ENCODE data around the gene NIF3L1.

The NIF3L1 gene

GRCh38 chr2:200888704-200889625 is at the start of gene NIF3L1, which contains the start of gene PPIL3:
Gene NIF3L1 (plus strand): TSS chr2:200889371. CDS start chr2:200891944, 2,573 bp downstream.
Gene PPIL3 (minus strand): TSS chr2:200889077. CDS start chr2:200887615, 1,462 bp downstream.
- DNase-seq (ENCODE audit: low spot score): peak; percentile 92

- no peak for DNase-seq (ENCODE audit: low spot score)
These were observed 49.7 kb upstream of the NIF3L1 start for GRCh38 chr2:200839513-200839912.

DNA sequence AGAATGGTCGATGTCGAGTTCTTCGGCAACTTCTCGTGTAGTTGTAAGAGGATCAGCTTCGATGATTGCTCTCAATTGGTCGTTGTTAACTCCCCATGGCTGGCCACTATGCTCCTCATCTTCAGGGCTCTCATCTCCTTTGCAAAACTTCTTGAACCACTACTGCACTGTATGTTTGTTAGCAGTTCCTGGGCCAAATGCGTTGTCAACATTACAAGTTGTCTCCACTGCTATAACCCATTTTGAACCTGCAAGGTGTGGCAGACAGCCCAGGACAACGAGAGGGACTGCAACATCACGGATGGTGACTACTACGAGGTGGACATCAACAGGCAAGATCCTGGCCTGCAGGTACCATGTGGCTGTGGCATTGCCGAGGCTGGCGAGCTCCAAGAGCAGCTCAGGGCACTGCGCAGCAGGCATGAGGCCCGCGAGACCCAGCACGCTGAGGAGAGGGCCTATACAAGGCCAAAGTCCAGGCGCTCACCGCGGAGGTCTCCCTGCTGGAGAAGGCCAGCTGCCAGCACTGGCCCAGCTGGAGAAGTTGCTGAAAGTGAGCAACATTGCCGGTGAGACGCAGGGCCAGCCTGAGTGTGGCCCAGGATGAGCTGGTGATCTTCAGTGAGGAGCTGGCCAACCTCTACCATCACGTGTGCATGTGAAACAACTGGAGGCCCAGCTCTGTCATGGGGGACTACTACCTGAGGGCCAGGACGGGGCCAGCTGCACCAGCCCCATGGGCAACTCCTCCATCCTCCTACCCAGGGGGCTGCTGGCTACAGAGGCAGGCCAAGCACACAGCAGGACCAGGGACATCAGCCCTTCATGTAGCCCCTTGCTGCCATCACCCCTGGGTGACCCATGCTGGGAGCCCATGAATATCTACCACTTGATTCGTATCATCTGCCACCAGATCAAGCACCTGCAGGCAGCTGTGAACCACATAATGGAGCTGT is 44.9 kb upstream of the NIF3L1 start:
- no peak for DNase-seq (ENCODE audit: low spot score)

- no peak for DNase-seq (ENCODE audit: low spot score)
These were observed 44.0 kb upstream of the NIF3L1 start for GRCh38 chr2:200845194-200845593.

GRCh38 chr2:200845669-200846325 is 43.4 kb upstream of the NIF3L1 start:
- no peak for DNase-seq (ENCODE audit: low spot score)

DNA sequence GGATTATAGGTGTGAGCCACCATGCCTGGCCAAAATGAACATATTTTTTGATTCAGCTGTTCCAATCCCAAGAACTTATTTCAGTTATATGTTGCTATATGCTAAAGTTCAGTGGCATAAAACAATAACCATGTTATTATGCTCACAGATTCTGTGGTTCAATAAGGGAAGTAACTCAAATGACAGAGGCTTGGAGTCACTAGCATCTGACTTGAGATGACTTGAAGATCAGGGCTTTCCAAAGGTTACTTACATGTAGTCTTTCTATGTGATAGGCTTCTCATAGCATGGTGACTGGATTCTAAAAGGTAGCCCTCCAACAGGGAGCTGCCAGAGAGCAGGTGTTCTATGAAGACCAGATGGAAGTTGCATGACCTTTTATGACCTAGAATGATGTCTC is 41.9 kb upstream of the NIF3L1 start:
- no peak for DNase-seq (ENCODE audit: low spot score)

DNA sequence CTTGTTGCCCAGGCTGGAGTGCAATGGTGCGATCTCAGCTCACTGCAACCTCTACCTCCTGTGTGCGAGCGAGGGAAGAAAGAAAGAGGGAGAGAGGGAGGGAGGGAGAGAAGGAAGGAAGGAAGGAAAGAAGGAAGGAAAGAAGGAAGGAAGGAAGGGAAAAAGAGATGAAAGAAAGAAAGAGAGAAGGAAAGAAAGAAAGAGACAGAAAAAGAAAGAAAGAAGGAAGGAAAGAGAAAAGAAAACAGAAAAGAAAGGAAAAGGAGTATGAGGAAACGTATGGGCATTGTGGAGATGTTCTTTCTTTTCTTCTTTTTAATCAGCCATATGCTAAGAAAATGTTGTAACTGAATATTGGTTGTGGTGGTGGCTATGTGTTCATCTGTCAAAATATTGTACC is 41.2 kb upstream of the NIF3L1 start:
- no peak for DNase-seq (ENCODE audit: low spot score)

DNA sequence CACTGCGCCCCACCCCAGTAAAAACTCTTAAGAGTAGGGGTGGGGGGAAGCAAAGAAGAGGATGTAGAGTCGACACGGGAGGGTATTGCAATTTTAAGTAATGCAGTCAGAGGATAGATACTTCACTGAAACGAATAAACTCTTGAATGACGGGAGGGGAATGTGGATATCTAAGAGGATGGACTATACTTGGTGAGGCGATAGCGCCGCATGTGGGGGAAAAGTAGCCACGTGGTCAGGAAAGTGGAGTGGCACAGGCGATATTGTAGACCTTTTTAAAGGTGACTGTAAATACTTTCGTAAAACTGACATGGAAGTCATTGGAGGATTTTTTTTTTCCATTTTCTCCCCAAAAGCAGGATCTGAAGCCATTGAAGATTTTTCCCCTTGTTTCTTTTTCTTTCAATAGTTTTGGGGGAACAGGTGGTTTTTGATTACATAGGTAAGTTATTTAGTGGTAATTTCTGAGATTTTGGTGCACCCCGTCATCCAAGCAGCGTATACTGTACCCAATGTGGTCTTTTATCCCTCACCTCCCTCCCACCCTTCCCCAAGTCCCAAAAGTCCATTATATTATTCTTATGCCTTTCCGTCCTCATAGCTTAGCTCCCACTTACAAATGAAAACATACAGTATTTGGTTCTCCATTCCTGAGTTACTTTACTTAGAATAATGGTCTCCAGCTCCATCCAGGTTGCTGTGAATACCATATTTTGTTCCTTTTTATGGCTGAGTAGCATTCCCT is 38.5 kb upstream of the NIF3L1 start:
- DNase-seq (ENCODE audit: low spot score): no peak

DNA sequence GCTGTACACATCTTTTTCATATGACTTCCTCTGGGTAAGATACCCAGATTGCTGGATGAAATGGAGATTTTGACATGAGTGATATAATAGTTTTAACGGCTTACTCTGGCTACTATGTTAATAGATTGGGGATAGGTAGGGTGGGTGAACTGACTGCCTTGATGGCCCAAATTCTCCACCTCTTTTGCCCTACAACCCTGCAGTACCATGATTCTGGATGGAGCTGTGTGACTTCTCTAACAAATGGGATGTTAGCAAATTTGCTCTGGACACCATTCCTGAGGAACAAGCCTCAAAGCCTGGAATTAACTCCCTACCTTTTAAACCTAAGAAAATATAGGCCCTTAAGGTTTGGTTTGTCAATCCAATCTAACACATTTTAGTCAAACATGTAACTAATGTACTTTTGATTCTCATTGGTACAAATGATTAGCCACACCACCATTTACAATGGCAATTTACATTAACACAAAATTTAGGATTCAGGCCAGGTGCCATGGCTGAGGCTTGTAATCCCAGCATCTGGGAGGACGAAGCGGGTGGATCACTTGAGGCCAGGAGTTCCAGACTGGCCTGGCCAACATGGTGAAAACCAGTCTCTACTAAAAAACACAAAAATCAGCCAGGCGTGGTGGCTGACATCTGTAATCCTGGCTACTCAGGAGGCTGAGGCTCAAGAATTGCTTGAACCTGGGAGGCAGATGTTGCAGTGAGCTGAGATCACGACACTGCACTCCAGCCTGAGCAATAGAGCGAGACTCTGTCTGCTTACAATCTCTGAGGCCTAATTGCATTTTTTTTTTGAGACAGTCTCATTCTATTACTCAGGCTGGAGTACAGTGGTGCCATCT is 37.5 kb upstream of the NIF3L1 start:
- no peak for DNase-seq (ENCODE audit: low spot score)

- DNase-seq (ENCODE audit: low spot score): no peak
These were observed 36.6 kb upstream of the NIF3L1 start for GRCh38 chr2:200852605-200853004.

DNA sequence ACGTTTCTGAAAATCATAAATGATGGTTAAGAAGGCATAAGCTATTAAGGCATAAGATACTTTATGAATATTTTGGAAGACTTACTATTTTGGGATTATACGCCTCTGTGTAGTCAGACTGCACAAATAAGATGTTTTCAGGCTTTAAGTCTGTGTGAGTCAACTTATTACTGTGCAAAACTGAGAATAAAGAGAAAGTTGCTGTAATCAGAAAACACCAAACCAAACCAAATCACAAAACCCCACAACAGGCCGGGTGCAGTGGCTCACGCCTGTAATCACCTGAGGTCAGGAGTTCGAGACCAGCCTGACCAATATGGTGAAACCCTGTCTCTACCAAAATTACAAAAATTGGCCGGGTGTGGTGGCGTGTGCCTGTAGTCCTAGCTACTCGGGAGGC is 32.4 kb upstream of the NIF3L1 start:
- DNase-seq (ENCODE audit: low spot score): no peak

GRCh38 chr2:200860092-200860795 is 28.9 kb upstream of the NIF3L1 start:
- peak; percentile 45 for DNase-seq (ENCODE audit: low spot score)

GRCh38 chr2:200861617-200862155 is 27.5 kb upstream of the NIF3L1 start:
- DNase-seq (ENCODE audit: low spot score): peak; percentile 20

DNA sequence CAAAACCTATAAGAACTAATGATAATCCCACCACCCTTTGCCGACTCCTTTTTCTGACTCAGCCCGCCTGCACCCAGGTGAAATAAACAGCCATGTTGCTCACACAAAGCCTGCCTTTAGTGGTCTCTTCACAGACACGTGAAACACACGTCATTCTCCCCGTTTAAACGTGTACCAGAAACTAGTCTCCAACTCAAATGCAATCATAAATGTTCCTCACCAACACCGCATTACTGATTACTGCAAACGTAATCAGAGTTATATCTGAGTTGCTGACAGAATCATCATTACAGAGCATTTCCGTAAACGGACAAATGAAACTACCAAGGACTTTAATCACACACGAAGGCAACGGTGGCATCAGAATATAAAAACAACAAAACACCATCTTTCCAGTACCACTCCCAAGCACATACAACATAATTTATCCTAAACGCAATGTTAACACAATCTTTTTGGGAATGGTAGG is 26.6 kb upstream of the NIF3L1 start:
- DNase-seq (ENCODE audit: low spot score): peak; percentile 50

DNA sequence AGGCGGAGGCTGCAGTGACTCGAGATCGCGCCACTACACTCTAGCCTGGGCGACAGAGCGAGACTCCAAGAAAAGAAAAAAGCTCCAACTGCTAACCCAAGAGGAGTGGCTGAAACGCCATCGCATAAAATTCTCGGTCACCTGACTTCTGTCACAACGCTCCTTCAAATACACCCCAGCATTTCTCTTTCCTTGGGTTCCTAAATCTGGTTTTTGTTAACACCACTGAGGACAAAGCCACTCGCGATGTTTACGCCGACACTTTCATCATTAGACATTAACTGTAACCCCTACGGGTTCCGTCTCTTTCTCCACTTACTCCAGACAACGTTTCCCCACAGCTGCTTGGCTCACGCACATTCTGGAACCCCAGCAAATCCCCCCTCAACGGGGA is 25.4 kb upstream of the NIF3L1 start:
- DNase-seq (ENCODE audit: low spot score): peak; percentile 70

- DNase-seq (ENCODE audit: low spot score): peak; percentile 95
These were observed 24.8 kb upstream of the NIF3L1 start, which contains the start of gene CLK1 for GRCh38 chr2:200864176-200865034. Gene CLK1 (minus strand): TSS chr2:200864658. CDS start chr2:200861862, 2,796 bp downstream.

DNA sequence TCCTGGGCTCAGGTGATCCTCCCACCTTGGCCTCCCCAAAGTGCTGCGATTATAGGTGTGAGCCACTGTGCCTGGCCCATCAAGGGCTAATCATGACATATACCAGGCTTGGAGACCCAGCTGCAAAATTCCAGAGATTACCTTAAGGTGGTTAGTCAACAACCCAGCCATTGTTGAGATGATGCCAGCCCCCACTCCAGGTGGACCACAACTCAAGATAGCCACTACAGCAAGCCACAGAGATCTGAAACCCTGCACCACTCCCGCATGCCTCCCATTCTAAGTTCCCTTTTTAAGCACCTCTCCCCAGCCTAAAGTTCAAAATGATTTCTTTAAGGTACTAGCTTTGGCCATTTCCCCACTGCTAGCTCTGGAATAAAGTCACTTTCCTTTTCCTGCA is 20.2 kb upstream of the NIF3L1 start:
- DNase-seq (ENCODE audit: low spot score): no peak

- no peak for DNase-seq (ENCODE audit: low spot score)
These were observed 18.0 kb upstream of the NIF3L1 start for GRCh38 chr2:200871151-200871550.

Measured in globus pallidus (tissue), 1 donor.